Stimulated activated CD4-positive, alpha-beta T cell treated with anti-CD3 and anti-CD28 coated beads, Interleukin-4, amount 100 ng/mL, for 1 hour (primary cell): ENCODE measurements around the gene RAP1GAP2.

Source experiments
- DNase-seq: peaks from one replicate; pipeline ENCODE4 v3.0.0-alpha.2; 2020

RAP1GAP2 gene

GRCh38 chr17:2854143-2855055, 58.2 kb downstream of the RAP1GAP2 start:
- DNase-seq: peak; percentile 23

- no peak for DNase-seq
Observed at GRCh38 chr17:2855063-2855600, 58.9 kb downstream of the RAP1GAP2 start.

- DNase-seq: no peak
Observed at GRCh38 chr17:2856727-2857126, 60.5 kb downstream of the RAP1GAP2 start.

- no peak for DNase-seq
Observed at GRCh38 chr17:2860045-2860444, 63.8 kb downstream of the RAP1GAP2 start.

GRCh38 chr17:2860883-2861282, 64.6 kb downstream of the RAP1GAP2 start:
- DNase-seq: no peak

- no peak for DNase-seq
Observed at GRCh38 chr17:2862197-2862596, 66.0 kb downstream of the RAP1GAP2 start.

- no peak for DNase-seq
Observed at GRCh38 chr17:2863204-2863603, 67.0 kb downstream of the RAP1GAP2 start.

- no peak for DNase-seq
Observed at GRCh38 chr17:2865228-2865627, 69.0 kb downstream of the RAP1GAP2 start.

GRCh38 chr17:2867441-2868424, 71.5 kb downstream of the RAP1GAP2 start:
- DNase-seq: no peak

GRCh38 chr17:2869604-2870003, 73.4 kb downstream of the RAP1GAP2 start:
- no peak for DNase-seq

GRCh38 chr17:2871205-2871604, 75.0 kb downstream of the RAP1GAP2 start:
- DNase-seq: no peak

GRCh38 chr17:2871720-2872119, 75.5 kb downstream of the RAP1GAP2 start:
- DNase-seq: no peak

GRCh38 chr17:2872282-2872681, 76.0 kb downstream of the RAP1GAP2 start:
- DNase-seq: no peak

GRCh38 chr17:2874189-2874686, 78.0 kb downstream of the RAP1GAP2 start:
- DNase-seq: no peak

GRCh38 chr17:2875608-2876007, 79.4 kb downstream of the RAP1GAP2 start:
- no peak for DNase-seq

- no peak for DNase-seq
Observed at GRCh38 chr17:2876467-2876866, 80.2 kb downstream of the RAP1GAP2 start.

- no peak for DNase-seq
Observed at GRCh38 chr17:2878751-2879254, 82.6 kb downstream of the RAP1GAP2 start.

- no peak for DNase-seq
Observed at GRCh38 chr17:2880050-2880449, 83.8 kb downstream of the RAP1GAP2 start.

GRCh38 chr17:2881295-2881694, 85.1 kb downstream of the RAP1GAP2 start:
- no peak for DNase-seq

GRCh38 chr17:2883544-2884213, 87.4 kb downstream of the RAP1GAP2 start:
- DNase-seq: no peak

- no peak for DNase-seq
Observed at GRCh38 chr17:2885733-2886132, 89.5 kb downstream of the RAP1GAP2 start.

GRCh38 chr17:2888326-2888725, 92.1 kb downstream of the RAP1GAP2 start:
- no peak for DNase-seq
